ENCODE measurements around the gene MAP3K5. TPM values are rescaled to one million over a fixed set of nuclear protein-coding genes. Genes with fewer than 3 reads are reported as not detected.

The MAP3K5 gene
- total and polyA plus RNA-seq, 4 donors: 7.5 to 28.3 (median 22.8) TPM

- TF ChIP-seq CTCF (IDR thresholded peaks at IDR 0.05; ENCODE audit: control extremely low read depth, extremely low read depth): no peak
- Histone ChIP-seq H3K27ac (ENCODE audit: low read depth in 1 of 2, low read length in 1 of 2) (no peak overlapping the region), H3K36me3 (ENCODE audit: control insufficient read depth in 4 of 4, insufficient read depth in 4 of 4, low read length in 4 of 4) (no peaks in the 10 kb centered on the region), H3K9ac (ENCODE audit: insufficient read depth in 1 of 2, low read length in 2 of 2) (no peak overlapping the region), H3K4me3 (no peak overlapping the region), H3K4me1 (ENCODE audit: control insufficient read depth in 5 of 5, insufficient read depth in 5 of 5, low read length in 5 of 5) (peaks cover 0 to 5% (median 0%) of the 10 kb centered on the region in 5 donors), H3K27me3 (ENCODE audit: control insufficient read depth in 3 of 3, insufficient read depth in 3 of 3, low read length in 2 of 3) (no peaks in the 10 kb centered on the region), H3K9me3 (ENCODE audit: control insufficient read depth in 4 of 4, insufficient read depth in 3 of 4, low read length in 3 of 4) (no peaks in the 10 kb centered on the region)
- DNase-seq (no peak), ATAC-seq (ENCODE audit: insufficient read depth, low FRiP score) (no peak)
- whole genome bisulfite sequencing, 2 donors: 89 to 92% methylated on average over 4 of the region's 4 CpGs
Observed at GRCh38 chr6:136514591-136514990, 277.7 kb downstream of the MAP3K5 start.

GRCh38 chr6:136511926-136512325 is 280.4 kb downstream of the MAP3K5 start:
- WGBS, 2 donors: 62 to 87% methylated on average over 3 of the region's 3 CpGs
- Histone ChIP-seq H3K27ac (ENCODE audit: low read depth in 1 of 2, low read length in 1 of 2) (no peak overlapping the region), H3K4me1 (ENCODE audit: control insufficient read depth in 5 of 5, insufficient read depth in 5 of 5, low read length in 5 of 5) (peaks cover 0 to 2% (median 0%) of the 10 kb centered on the region in 5 donors), H3K9ac (ENCODE audit: insufficient read depth in 1 of 2, low read length in 2 of 2) (no peak overlapping the region), H3K27me3 (ENCODE audit: control insufficient read depth in 3 of 3, insufficient read depth in 3 of 3, low read length in 2 of 3) (no peaks in the 10 kb centered on the region), H3K36me3 (ENCODE audit: control insufficient read depth in 4 of 4, insufficient read depth in 4 of 4, low read length in 4 of 4) (no peaks in the 10 kb centered on the region), H3K4me3 (no peak overlapping the region), H3K9me3 (ENCODE audit: control insufficient read depth in 4 of 4, insufficient read depth in 3 of 4, low read length in 3 of 4) (no peaks in the 10 kb centered on the region)
- TF ChIP-seq CTCF (IDR thresholded peaks at IDR 0.05; ENCODE audit: control extremely low read depth, extremely low read depth): no peak
- DNase-seq (no peak), ATAC-seq (ENCODE audit: insufficient read depth, low FRiP score) (no peak)

- no peak for ATAC-seq (ENCODE audit: insufficient read depth, low FRiP score)
- H3K27ac ChIP-seq (ENCODE audit: low read depth in 1 of 2, low read length in 1 of 2): no peak overlapping the region
- WGBS, 2 donors: 67 to 79% methylated on average over 1 of the region's 1 CpG
Observed at GRCh38 chr6:136511397-136511796, 280.9 kb downstream of the MAP3K5 start.

More at GRCh38 chr6:136511397-136511796, 280.9 kb downstream of the MAP3K5 start:
- no peaks in the 10 kb centered on the region for H3K36me3 ChIP-seq (ENCODE audit: control insufficient read depth in 4 of 4, insufficient read depth in 4 of 4, low read length in 4 of 4)
- H3K9ac ChIP-seq (ENCODE audit: insufficient read depth in 1 of 2, low read length in 2 of 2): no peak overlapping the region
- no peak for TF ChIP-seq CTCF (IDR thresholded peaks at IDR 0.05; ENCODE audit: control extremely low read depth, extremely low read depth)
- no peak overlapping the region for H3K4me3 ChIP-seq
- H3K4me1 ChIP-seq (ENCODE audit: control insufficient read depth in 5 of 5, insufficient read depth in 5 of 5, low read length in 5 of 5): peaks cover 0 to 2% (median 0%) of the 10 kb centered on the region in 5 donors
- H3K27me3 ChIP-seq (ENCODE audit: control insufficient read depth in 3 of 3, insufficient read depth in 3 of 3, low read length in 2 of 3): no peaks in the 10 kb centered on the region
- DNase-seq: no peak
- H3K9me3 ChIP-seq (ENCODE audit: control insufficient read depth in 4 of 4, insufficient read depth in 3 of 4, low read length in 3 of 4): no peaks in the 10 kb centered on the region

Data from lung (tissue), 12 donors.